Activated B cell treated with CpG ODN at 0.5 μM for 24 hours (primary cell): ENCODE results near the gene MEAF6. TPM values are rescaled to one million over a fixed set of nuclear protein-coding genes. Genes with fewer than 3 reads are reported as not detected.

Experiments
- ATAC-seq: fragments of 200-7000 bp; cut with Tn5 transposase; one replicate; pipeline ENCODE4 v1.10.0; 2021; ENCODE audit warnings: low read depth, mild to moderate bottlenecking, moderate library complexity
- CTCF ChIA-PET: fragments of 350-600 bp; sonication (Branson Sonifier 250); formaldehyde crosslinking; loops from one replicate; lab custom pipeline; 2021; ENCODE audit warnings: antibody characterized with exemption; lab: Charles Lee
- POLR2A ChIA-PET: fragments of 350-600 bp; sonication (Branson Sonifier 250); formaldehyde crosslinking; loops from one replicate; lab custom pipeline; 2021; ENCODE audit warnings: antibody characterized with exemption; lab: Charles Lee
- DNase-seq: peaks from one replicate; pipeline ENCODE4 v3.0.0; 2022
- H3K27ac Mint-ChIP-seq: one replicate; pipeline ENCODE4 v1.8.0; 2020; ENCODE audit warnings: mixed read lengths
- H3K27me3 Mint-ChIP-seq: one replicate; pipeline ENCODE4 v1.8.0; 2021; ENCODE audit warnings: mixed read lengths
- H3K36me3 Mint-ChIP-seq: one replicate; pipeline ENCODE4 v1.8.0; 2021; ENCODE audit warnings: low read depth, mixed read lengths
- H3K4me1 Mint-ChIP-seq: one replicate; pipeline ENCODE4 v1.8.0; 2021; ENCODE audit warnings: mixed read lengths
- H3K4me3 Mint-ChIP-seq: one replicate; pipeline ENCODE4 v1.8.0; 2020; ENCODE audit warnings: mild to moderate bottlenecking, mixed read lengths
- H3K9me3 Mint-ChIP-seq: one replicate; pipeline ENCODE4 v1.8.0; 2020; ENCODE audit warnings: mixed read lengths
- intact Hi-C: fragments of 100-400 bp; cut with micrococcal nuclease; formaldehyde crosslinking; loops from one replicate; pipeline ENCODE4 v1.15.1; 2024
- total RNA-seq: library from RNA; stranded (reverse); gene quantifications from 2 replicates; pipeline ENCODE4 v1.2.3, GENCODE V29; 2022
- TF ChIP-seq, protein P1 (sequence below): fragments of 200-600 bp; IDR thresholded peaks from one replicate; pipeline ENCODE4 v1.8.0; 2022; ENCODE audit warnings: antibody characterized with exemption, mild to moderate bottlenecking

MEAF6 gene
- total RNA-seq, 1 donor from 2014 or later, result 59.9 TPM

DNA sequence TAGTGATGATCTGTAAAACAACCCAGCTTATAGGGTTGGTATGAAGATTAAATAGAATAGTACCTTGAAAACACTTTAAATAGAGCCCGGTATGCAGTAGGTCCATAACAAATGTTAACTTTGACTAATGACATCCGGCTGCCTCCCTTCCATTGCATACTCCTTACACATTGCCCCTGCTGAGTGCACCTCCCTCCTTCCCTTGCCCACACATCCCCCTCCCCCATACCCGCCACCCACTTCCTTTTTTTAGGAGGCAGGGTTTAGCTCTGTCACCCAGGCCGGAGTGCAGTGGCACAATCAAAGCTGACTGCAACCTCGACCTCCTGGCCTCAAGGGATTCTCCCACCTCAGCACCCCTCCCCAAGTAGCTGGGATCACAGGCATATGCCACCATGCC lies 64.6 kb downstream of the MEAF6 start:
- DNase-seq, result no peak
- CTCF ChIA-PET, result interaction anchor here (0.6 to 3.1 kb wide), 2 partner anchors 37 to 1021 kb away, joined by 3 to 32 read pairs; no protein-coding TSS in a partner anchor
- intact Hi-C loops, result no loop called here
- H3K36me3 Mint-ChIP-seq, result no peaks in the 10 kb centered on the region
- POLR2A ChIA-PET, result interaction anchor here (1.3 kb wide), 1 partner anchor 29 kb away, joined by 5 read pairs; no protein-coding TSS in a partner anchor
- no peak overlapping the region for H3K27ac Mint-ChIP-seq
- H3K4me3 Mint-ChIP-seq, result no peak overlapping the region
- H3K27me3 Mint-ChIP-seq, result peaks cover 8% of the 10 kb centered on the region
- TF ChIP-seq, protein P1, sequence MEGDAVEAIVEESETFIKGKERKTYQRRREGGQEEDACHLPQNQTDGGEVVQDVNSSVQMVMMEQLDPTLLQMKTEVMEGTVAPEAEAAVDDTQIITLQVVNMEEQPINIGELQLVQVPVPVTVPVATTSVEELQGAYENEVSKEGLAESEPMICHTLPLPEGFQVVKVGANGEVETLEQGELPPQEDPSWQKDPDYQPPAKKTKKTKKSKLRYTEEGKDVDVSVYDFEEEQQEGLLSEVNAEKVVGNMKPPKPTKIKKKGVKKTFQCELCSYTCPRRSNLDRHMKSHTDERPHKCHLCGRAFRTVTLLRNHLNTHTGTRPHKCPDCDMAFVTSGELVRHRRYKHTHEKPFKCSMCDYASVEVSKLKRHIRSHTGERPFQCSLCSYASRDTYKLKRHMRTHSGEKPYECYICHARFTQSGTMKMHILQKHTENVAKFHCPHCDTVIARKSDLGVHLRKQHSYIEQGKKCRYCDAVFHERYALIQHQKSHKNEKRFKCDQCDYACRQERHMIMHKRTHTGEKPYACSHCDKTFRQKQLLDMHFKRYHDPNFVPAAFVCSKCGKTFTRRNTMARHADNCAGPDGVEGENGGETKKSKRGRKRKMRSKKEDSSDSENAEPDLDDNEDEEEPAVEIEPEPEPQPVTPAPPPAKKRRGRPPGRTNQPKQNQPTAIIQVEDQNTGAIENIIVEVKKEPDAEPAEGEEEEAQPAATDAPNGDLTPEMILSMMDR, result no peak
- H3K4me1 Mint-ChIP-seq, result peaks cover 10% of the 10 kb centered on the region
- ATAC-seq, result peak; percentile 63
- no peaks in the 10 kb centered on the region for H3K9me3 Mint-ChIP-seq

DNA sequence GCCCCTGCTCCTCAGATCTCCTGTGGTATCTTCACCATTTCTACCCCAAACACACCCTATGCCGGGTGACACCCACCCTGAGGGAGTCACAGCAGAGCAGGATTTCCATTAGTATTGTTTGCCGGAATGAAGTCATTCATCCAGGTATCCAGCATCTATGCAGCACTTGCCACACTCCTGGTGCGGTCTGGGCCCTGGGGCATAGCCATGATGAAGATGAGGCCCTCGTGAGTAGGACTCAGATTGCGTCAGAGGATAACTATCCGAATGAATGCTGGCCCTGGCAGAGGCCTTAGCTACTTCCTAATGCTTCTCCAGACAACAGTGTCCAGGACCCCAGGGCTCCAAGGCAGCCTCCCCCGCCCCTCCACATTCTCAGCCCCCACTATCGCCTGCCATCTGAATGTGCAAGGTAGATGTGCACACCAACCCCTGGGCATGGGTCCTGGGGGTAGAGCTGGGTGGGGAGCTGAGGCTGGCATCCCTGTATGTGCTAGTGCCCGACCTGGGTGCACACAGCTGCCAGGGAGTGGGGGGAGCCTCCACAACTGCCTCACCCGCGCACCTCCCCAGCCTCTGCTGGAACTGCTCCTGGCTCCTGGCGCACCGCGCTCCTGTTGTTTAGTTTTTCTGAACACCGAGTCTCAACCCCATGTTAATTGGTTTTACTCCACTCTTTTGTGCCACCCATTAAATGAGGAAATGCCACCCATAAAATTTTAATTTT lies 65.7 kb downstream of the MEAF6 start:
- ATAC-seq (no peak), DNase-seq (no peak)
- POLR2A ChIA-PET, result no interaction called here
- CTCF ChIA-PET, result interaction anchor here (3.1 kb wide), 1 partner anchor 38 kb away, joined by 32 read pairs; no protein-coding TSS in a partner anchor
- H3K27me3 Mint-ChIP-seq, result peaks cover 8% of the 10 kb centered on the region
- no peak overlapping the region for H3K4me3 Mint-ChIP-seq
- intact Hi-C loops, result no loop called here
- TF ChIP-seq, protein P1, result no peak
- no peaks in the 10 kb centered on the region for H3K9me3 Mint-ChIP-seq
- H3K36me3 Mint-ChIP-seq, result no peaks in the 10 kb centered on the region
- H3K27ac Mint-ChIP-seq, result no peak overlapping the region
- peaks cover 8% of the 10 kb centered on the region for H3K4me1 Mint-ChIP-seq

DNA sequence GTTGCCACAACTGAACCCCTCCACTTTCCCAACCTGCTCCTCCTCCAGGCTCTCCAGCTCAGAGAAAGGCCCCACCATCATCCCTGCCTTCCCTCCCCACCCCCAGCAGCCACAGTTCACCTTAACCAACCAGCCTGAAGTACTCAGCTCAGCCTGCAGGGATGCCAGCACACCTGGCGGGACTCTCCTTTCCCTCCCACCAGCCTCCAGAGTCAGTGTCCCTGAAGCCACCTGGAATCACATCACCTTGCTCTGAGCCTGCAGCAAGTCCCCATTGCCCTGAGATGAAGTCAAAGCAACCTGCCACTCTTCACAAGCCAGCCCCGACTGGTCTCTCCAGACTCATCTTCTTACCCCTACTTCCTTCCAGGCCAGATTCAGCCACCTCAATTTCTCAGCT lies 66.4 kb downstream of the MEAF6 start:
- Mint-ChIP-seq H3K27ac (no peak overlapping the region), H3K27me3 (peaks cover 9% of the 10 kb centered on the region), H3K4me3 (no peak overlapping the region), H3K9me3 (no peaks in the 10 kb centered on the region), H3K4me1 (peaks cover 8% of the 10 kb centered on the region), H3K36me3 (no peaks in the 10 kb centered on the region)
- TF ChIP-seq, protein P1, result no peak
- ChIA-PET CTCF (no interaction called here), POLR2A (no interaction called here)
- ATAC-seq (no peak), DNase-seq (no peak)
- intact Hi-C loops, result no loop called here

DNA sequence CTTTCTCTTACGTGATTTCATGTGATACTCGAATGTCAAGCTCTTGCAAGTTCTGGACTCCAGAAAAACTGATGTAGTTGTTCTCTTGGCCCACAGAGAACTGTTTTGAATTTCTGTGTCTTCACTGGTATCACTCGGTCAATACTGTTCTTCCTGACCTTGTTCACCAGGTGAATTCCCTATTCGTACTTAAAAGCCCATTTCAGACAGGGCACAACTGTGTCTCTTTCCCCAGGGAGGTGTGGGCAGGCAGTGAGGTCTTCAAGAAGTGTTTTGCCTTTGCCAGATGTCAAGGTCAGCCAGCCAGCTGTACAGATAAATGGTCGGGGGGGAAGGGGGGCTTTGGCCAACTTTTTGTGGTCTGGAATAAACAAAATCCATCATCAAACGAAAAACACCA lies 67.7 kb downstream of the MEAF6 start:
- H3K27me3 Mint-ChIP-seq, result peaks cover 18% of the 10 kb centered on the region
- no peaks in the 10 kb centered on the region for H3K9me3 Mint-ChIP-seq
- H3K4me1 Mint-ChIP-seq, result peaks cover 8% of the 10 kb centered on the region
- CTCF ChIA-PET, result no interaction called here
- intact Hi-C loops, result no loop called here
- TF ChIP-seq, protein P1, result no peak
- DNase-seq (no peak), ATAC-seq (no peak)
- H3K36me3 Mint-ChIP-seq, result no peaks in the 10 kb centered on the region
- POLR2A ChIA-PET, result no interaction called here
- H3K27ac Mint-ChIP-seq, result no peak overlapping the region
- no peak overlapping the region for H3K4me3 Mint-ChIP-seq

DNA sequence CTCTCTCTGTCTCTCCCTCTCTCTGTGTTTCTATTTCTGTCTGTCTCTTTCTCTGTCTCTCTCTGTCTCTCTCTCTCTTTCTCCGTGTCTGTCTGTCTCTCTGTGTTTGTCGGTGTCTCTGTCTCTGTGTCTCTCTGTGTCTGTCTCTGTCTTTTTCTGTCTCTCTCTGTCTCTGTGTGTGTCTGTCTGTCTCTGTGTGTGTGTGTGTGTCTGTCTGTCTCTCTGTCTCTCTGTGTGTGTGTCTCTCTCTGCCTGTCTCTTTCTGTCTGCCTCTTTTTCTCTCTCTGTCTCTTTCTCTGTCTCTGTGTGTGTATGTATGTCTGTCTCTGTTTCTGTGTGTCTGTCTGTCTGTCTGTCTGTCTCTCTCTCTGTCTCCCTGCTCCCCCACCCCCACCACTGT lies 71.9 kb downstream of the MEAF6 start:
- ATAC-seq (no peak), DNase-seq (no peak)
- CTCF ChIA-PET, result no interaction called here
- no peaks in the 10 kb centered on the region for H3K36me3 Mint-ChIP-seq
- H3K27me3 Mint-ChIP-seq, result peaks cover 21% of the 10 kb centered on the region
- H3K9me3 Mint-ChIP-seq, result no peaks in the 10 kb centered on the region
- no peak overlapping the region for H3K27ac Mint-ChIP-seq
- H3K4me1 Mint-ChIP-seq, result no peaks in the 10 kb centered on the region
- H3K4me3 Mint-ChIP-seq, result no peak overlapping the region
- TF ChIP-seq, protein P1, result no peak
- intact Hi-C loops, result no loop called here
- POLR2A ChIA-PET, result no interaction called here

Other genes starting within 250 kb of the MEAF6 start
- 140 and 145 TPM in 2 replicates for gene ZC3H12A, start 40.2 kb downstream of the MEAF6 start, total RNA-seq
- 34.7 and 35.7 TPM in 2 replicates for gene SNIP1, start 39.5 kb upstream of the MEAF6 start, total RNA-seq
- not detected in 2 replicates for gene DNALI1, start 42.2 kb upstream of the MEAF6 start, total RNA-seq
- 68.0 and 71.4 TPM in 2 replicates for gene GNL2, start 81.2 kb upstream of the MEAF6 start, total RNA-seq
- gene RSPO1, start 120.1 kb upstream of the MEAF6 start, total RNA-seq, result not detected in 2 replicates
- gene CDCA8, start 177.8 kb upstream of the MEAF6 start, total RNA-seq, result 1.9 and 2.9 TPM in 2 replicates